ENCODE measurements around the gene MACO1. TPM values are rescaled to one million over a fixed set of nuclear protein-coding genes. Genes with fewer than 3 reads are reported as not detected.

Gene MACO1
- total and polyA plus RNA-seq, 3 experiments from 2014 or later = 7.5 to 15.6 (median 14.7) TPM

GRCh38 chr1:25478633-25479032 lies 47.9 kb downstream of the MACO1 start:
- peaks cover 37% of the 10 kb centered on the region for H3K4me1 ChIP-seq (ENCODE audit: insufficient read depth, low read length)
- no peaks in the 10 kb centered on the region for H3K27me3 ChIP-seq (ENCODE audit: insufficient read depth, low read length, poor library complexity, severe bottlenecking)
- Mint-ChIP-seq H3K9me3 (no peaks in the 10 kb centered on the region), H3K4me1 (peaks cover 16 to 39% (median 23%) of the 10 kb centered on the region in 3 donors), H3K36me3 (peaks cover 0 to 46% (median 6%) of the 10 kb centered on the region in 3 donors), H3K27me3 (no peaks in the 10 kb centered on the region), H3K27ac (peak overlapping the region in 1 of 8 donors; percentile 58), H3K4me3 (no peak overlapping the region)
- DNase-seq = no peak
- H3K36me3 ChIP-seq (ENCODE audit: insufficient read depth, low read length) = peaks cover 3% of the 10 kb centered on the region
- ChIA-PET CTCF (interaction anchor here (1.0 kb wide), 1 partner anchor 10 kb away, joined by 3 read pairs; no protein-coding TSS in a partner anchor), POLR2A (no interaction called here)
- no peak overlapping the region for H3K27ac ChIP-seq (ENCODE audit: low read depth, low read length)
- no peak overlapping the region for H3K4me3 ChIP-seq (ENCODE audit: low read length)
- H3K9me3 ChIP-seq (ENCODE audit: low read length) = no peaks in the 10 kb centered on the region

GRCh38 chr1:25481625-25482024 lies 50.9 kb downstream of the MACO1 start:
- Mint-ChIP-seq H3K27ac (peak overlapping the region in 3 of 8 donors; percentile 3 to 42 (median 5)), H3K4me1 (peaks cover 4 to 18% (median 7%) of the 10 kb centered on the region in 3 donors), H3K9me3 (no peaks in the 10 kb centered on the region), H3K36me3 (peaks cover 4 to 53% (median 12%) of the 10 kb centered on the region in 3 donors), H3K27me3 (no peaks in the 10 kb centered on the region), H3K4me3 (no peak overlapping the region)
- no peak for DNase-seq
- no peaks in the 10 kb centered on the region for H3K9me3 ChIP-seq (ENCODE audit: low read length)
- no peak overlapping the region for H3K27ac ChIP-seq (ENCODE audit: low read depth, low read length)
- ChIA-PET CTCF (interaction anchor here (1.8 kb wide), 1 partner anchor 22 kb away, joined by 5 read pairs; no protein-coding TSS in a partner anchor), POLR2A (no interaction called here)
- H3K27me3 ChIP-seq (ENCODE audit: insufficient read depth, low read length, poor library complexity, severe bottlenecking) = no peaks in the 10 kb centered on the region
- H3K4me1 ChIP-seq (ENCODE audit: insufficient read depth, low read length) = peaks cover 16% of the 10 kb centered on the region
- no peak overlapping the region for H3K4me3 ChIP-seq (ENCODE audit: low read length)
- peaks cover 20% of the 10 kb centered on the region for H3K36me3 ChIP-seq (ENCODE audit: insufficient read depth, low read length)

DNA sequence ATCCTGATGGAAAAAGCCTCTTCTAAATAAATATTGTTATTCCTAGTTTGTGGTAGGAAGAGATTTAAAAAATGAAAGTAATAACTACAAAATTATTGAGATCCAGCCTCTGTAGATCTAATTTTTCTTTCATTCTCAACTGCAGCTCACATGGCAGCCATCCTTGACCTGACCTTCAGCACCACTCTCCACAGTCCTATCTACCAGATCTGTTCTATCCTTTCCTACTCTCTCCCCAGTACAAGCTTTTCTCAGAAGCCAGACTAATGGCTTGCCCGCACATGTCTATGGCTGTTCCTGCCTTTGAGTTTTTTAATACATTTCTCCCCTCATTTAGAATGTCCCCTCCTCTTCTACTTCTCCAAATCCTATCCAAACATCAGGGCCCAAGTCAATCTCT lies 51.5 kb downstream of the MACO1 start:
- Mint-ChIP-seq H3K4me3 (no peak overlapping the region), H3K9me3 (no peaks in the 10 kb centered on the region), H3K27me3 (no peaks in the 10 kb centered on the region), H3K36me3 (peaks cover 7 to 54% (median 14%) of the 10 kb centered on the region in 3 donors), H3K4me1 (peaks cover 4 to 15% (median 7%) of the 10 kb centered on the region in 3 donors), H3K27ac (peak overlapping the region in 3 of 8 donors; percentile 10 to 32 (median 21))
- Histone ChIP-seq H3K27me3 (ENCODE audit: insufficient read depth, low read length, poor library complexity, severe bottlenecking) (no peaks in the 10 kb centered on the region), H3K4me3 (ENCODE audit: low read length) (no peak overlapping the region), H3K27ac (ENCODE audit: low read depth, low read length) (no peak overlapping the region), H3K4me1 (ENCODE audit: insufficient read depth, low read length) (peaks cover 10% of the 10 kb centered on the region), H3K36me3 (ENCODE audit: insufficient read depth, low read length) (peaks cover 23% of the 10 kb centered on the region), H3K9me3 (ENCODE audit: low read length) (no peaks in the 10 kb centered on the region)
- no peak for DNase-seq
- ChIA-PET POLR2A (no interaction called here), CTCF (no interaction called here)

DNA sequence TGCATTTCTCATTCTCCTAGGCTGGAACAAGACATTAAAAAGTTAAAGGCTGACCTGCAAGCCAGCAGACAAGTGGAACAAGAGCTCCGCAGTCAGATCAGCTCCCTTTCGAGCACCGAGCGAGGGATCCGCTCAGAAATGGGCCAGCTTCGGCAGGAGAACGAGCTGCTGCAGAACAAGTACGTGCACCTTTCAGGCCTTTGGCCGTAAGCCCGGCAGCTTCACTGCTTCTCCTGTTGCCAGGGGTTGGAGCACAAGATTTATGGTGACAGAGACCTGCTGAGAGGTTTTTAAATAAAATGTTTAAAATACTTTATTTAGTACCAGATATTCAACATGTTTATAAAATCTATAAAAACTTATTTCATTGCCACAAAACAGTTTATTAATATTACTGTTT lies 53.4 kb downstream of the MACO1 start:
- Mint-ChIP-seq H3K36me3 (peaks cover 7 to 63% (median 18%) of the 10 kb centered on the region in 3 donors), H3K4me1 (peaks cover 3 to 16% (median 7%) of the 10 kb centered on the region in 3 donors), H3K27me3 (no peaks in the 10 kb centered on the region), H3K9me3 (no peaks in the 10 kb centered on the region), H3K4me3 (no peak overlapping the region), H3K27ac (no peak overlapping the region)
- ChIA-PET POLR2A (interaction anchor here (0.6 kb wide), 2 partner anchors 36 to 152 kb away, joined by 7 to 10 read pairs; no protein-coding TSS in a partner anchor), CTCF (no interaction called here)
- peaks cover 26% of the 10 kb centered on the region for H3K36me3 ChIP-seq (ENCODE audit: insufficient read depth, low read length)
- no peak for DNase-seq
- no peak overlapping the region for H3K4me3 ChIP-seq (ENCODE audit: low read length)
- peaks cover 5% of the 10 kb centered on the region for H3K4me1 ChIP-seq (ENCODE audit: insufficient read depth, low read length)
- H3K9me3 ChIP-seq (ENCODE audit: low read length) = no peaks in the 10 kb centered on the region
- no peak overlapping the region for H3K27ac ChIP-seq (ENCODE audit: low read depth, low read length)
- no peaks in the 10 kb centered on the region for H3K27me3 ChIP-seq (ENCODE audit: insufficient read depth, low read length, poor library complexity, severe bottlenecking)

DNA sequence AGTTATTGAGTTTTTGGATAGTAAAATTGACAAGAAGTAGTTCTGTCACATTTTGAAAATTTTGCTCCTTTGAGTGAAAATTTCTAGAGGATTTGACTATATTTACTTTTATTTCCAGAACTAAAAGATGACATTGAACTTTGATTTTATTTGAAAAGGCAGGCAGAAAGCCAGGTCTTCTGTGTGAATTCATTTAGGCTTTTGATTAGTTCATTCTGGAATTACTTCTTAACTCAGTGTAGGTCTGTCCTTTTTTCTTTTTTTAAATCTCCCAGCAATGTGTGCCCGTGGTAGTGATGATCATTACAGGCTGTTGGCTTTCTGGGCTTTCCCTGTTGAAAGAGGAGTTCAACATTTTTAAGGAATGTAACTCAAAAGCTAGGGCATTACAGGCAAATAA lies 53.8 kb downstream of the MACO1 start:
- no peaks in the 10 kb centered on the region for H3K9me3 Mint-ChIP-seq
- peaks cover 3 to 16% (median 7%) of the 10 kb centered on the region in 3 donors for H3K4me1 Mint-ChIP-seq
- no peak overlapping the region for H3K27ac Mint-ChIP-seq
- peaks cover 7 to 66% (median 18%) of the 10 kb centered on the region in 3 donors for H3K36me3 Mint-ChIP-seq
- H3K4me1 ChIP-seq (ENCODE audit: insufficient read depth, low read length) = peaks cover 5% of the 10 kb centered on the region
- no peak overlapping the region for H3K4me3 ChIP-seq (ENCODE audit: low read length)
- POLR2A ChIA-PET = interaction anchor here (0.6 kb wide), 1 partner anchor 153 kb away, joined by 7 read pairs; no protein-coding TSS in a partner anchor
- no peak overlapping the region for H3K27ac ChIP-seq (ENCODE audit: low read depth, low read length)
- DNase-seq = no peak
- CTCF ChIA-PET = no interaction called here
- H3K27me3 Mint-ChIP-seq = no peaks in the 10 kb centered on the region
- no peaks in the 10 kb centered on the region for H3K9me3 ChIP-seq (ENCODE audit: low read length)
- no peak overlapping the region for H3K4me3 Mint-ChIP-seq
- peaks cover 31% of the 10 kb centered on the region for H3K36me3 ChIP-seq (ENCODE audit: insufficient read depth, low read length)
- H3K27me3 ChIP-seq (ENCODE audit: insufficient read depth, low read length, poor library complexity, severe bottlenecking) = no peaks in the 10 kb centered on the region

DNA sequence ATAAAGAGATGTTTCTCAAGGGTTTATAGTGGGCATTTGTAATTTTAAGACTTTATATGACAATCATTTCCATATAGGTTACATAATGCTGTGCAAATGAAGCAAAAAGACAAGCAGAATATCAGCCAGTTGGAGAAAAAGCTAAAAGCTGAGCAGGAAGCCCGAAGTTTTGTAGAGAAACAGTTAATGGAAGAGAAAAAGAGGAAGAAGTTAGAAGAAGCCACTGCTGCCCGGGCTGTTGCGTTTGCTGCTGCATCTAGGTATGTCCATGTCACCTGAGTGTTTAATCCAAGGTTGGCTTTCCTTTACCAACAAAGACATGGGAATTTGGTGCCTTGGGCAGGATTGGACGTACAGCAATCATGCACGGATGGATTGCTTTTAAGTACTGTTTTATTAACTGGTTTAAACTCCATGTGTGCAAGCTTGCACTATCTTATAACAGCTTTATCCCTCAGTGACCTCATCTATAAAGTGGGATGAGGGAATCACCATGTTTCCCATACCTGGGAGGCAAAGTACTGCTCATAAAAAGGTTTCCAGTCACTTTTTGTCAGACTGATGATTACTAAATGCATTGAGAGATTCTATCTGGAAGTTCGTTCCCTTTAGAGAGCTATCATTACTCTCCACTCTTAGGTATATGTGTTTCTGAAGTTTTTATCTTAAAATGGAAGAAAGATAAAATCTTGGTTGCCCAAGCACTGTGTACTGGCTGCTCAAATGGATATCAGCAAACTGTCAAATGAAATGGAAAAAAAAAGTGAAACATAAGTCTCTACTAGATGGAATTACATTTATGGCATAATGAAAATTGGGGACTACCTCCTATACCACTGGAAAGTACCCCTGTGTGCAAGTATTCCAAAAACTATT lies 55.1 kb downstream of the MACO1 start:
- CTCF ChIA-PET = interaction anchor here (1.4 to 1.6 kb wide), 2 partner anchors 113 to 244 kb away, joined by 3 read pairs; no protein-coding TSS in a partner anchor
- DNase-seq = no peak
- H3K9me3 ChIP-seq (ENCODE audit: low read length) = no peaks in the 10 kb centered on the region
- H3K27ac ChIP-seq (ENCODE audit: low read depth, low read length) = no peak overlapping the region
- POLR2A ChIA-PET = no interaction called here
- no peak overlapping the region for H3K4me3 ChIP-seq (ENCODE audit: low read length)
- no peaks in the 10 kb centered on the region for H3K27me3 Mint-ChIP-seq
- H3K9me3 Mint-ChIP-seq = no peaks in the 10 kb centered on the region
- peaks cover 7 to 74% (median 25%) of the 10 kb centered on the region in 3 donors for H3K36me3 Mint-ChIP-seq
- peaks cover 34% of the 10 kb centered on the region for H3K36me3 ChIP-seq (ENCODE audit: insufficient read depth, low read length)
- H3K27ac Mint-ChIP-seq = peak overlapping the region in 3 of 8 donors; percentile 21 to 79 (median 54)
- H3K27me3 ChIP-seq (ENCODE audit: insufficient read depth, low read length, poor library complexity, severe bottlenecking) = no peaks in the 10 kb centered on the region
- peaks cover 3 to 16% (median 7%) of the 10 kb centered on the region in 3 donors for H3K4me1 Mint-ChIP-seq
- H3K4me1 ChIP-seq (ENCODE audit: insufficient read depth, low read length) = peaks cover 5% of the 10 kb centered on the region
- no peak overlapping the region for H3K4me3 Mint-ChIP-seq

DNA sequence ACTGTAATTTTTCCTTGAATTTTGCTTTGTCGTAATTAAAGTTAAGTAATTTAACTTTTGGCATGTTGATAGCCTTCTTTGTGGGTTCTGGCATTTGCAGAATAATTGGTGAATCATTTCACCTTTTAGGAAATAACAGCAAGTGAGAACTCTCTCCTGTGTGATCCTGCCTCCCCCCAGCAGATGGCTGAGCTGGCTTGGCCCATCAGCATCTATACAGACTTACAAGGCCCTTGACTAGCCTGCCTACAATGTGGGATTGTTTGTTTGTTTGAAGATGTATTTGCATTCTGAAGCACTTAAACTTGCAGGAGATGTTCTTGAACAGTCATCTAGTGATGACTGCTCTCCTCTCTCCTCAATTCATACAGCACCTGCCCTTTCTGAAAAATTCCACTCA lies 55.9 kb downstream of the MACO1 start:
- ChIA-PET CTCF (interaction anchor here (1.1 to 1.6 kb wide), 5 partner anchors 63 to 254 kb away, joined by 3 to 4 read pairs (median 3); partner anchors contain the start of gene SYF2), POLR2A (no interaction called here)
- Mint-ChIP-seq H3K36me3 (peaks cover 8 to 77% (median 27%) of the 10 kb centered on the region in 3 donors), H3K4me3 (no peak overlapping the region), H3K9me3 (no peaks in the 10 kb centered on the region), H3K4me1 (peaks cover 0 to 9% (median 7%) of the 10 kb centered on the region in 3 donors), H3K27ac (peak overlapping the region in 1 of 8 donors; percentile 17), H3K27me3 (no peaks in the 10 kb centered on the region)
- DNase-seq = no peak
- H3K27ac ChIP-seq (ENCODE audit: low read depth, low read length) = no peak overlapping the region
- H3K9me3 ChIP-seq (ENCODE audit: low read length) = no peaks in the 10 kb centered on the region
- H3K4me3 ChIP-seq (ENCODE audit: low read length) = no peak overlapping the region
- peaks cover 5% of the 10 kb centered on the region for H3K4me1 ChIP-seq (ENCODE audit: insufficient read depth, low read length)
- no peaks in the 10 kb centered on the region for H3K27me3 ChIP-seq (ENCODE audit: insufficient read depth, low read length, poor library complexity, severe bottlenecking)
- peaks cover 40% of the 10 kb centered on the region for H3K36me3 ChIP-seq (ENCODE audit: insufficient read depth, low read length)

- no peak overlapping the region for H3K4me3 ChIP-seq (ENCODE audit: low read length)
- no peak overlapping the region for H3K27ac ChIP-seq (ENCODE audit: low read depth, low read length)
- peak overlapping the region in 3 of 8 donors; percentile 14 to 63 (median 18) for H3K27ac Mint-ChIP-seq
- CTCF ChIA-PET = interaction anchor here (0.8 to 1.6 kb wide), 11 partner anchors 9 to 255 kb away, joined by 3 to 5 read pairs (median 3); partner anchors contain the start of gene SYF2
- peaks cover 51% of the 10 kb centered on the region for H3K36me3 ChIP-seq (ENCODE audit: insufficient read depth, low read length)
- peaks cover 0 to 7% (median 2%) of the 10 kb centered on the region in 3 donors for H3K4me1 Mint-ChIP-seq
- peaks cover 5% of the 10 kb centered on the region for H3K4me1 ChIP-seq (ENCODE audit: insufficient read depth, low read length)
- peak in 3 of 5 donors; percentile 10 to 43 (median 15) for DNase-seq
- no peaks in the 10 kb centered on the region for H3K9me3 ChIP-seq (ENCODE audit: low read length)
- no peaks in the 10 kb centered on the region for H3K27me3 Mint-ChIP-seq
- H3K9me3 Mint-ChIP-seq = no peaks in the 10 kb centered on the region
- no peak overlapping the region for H3K4me3 Mint-ChIP-seq
- peaks cover 12 to 79% (median 29%) of the 10 kb centered on the region in 3 donors for H3K36me3 Mint-ChIP-seq
- H3K27me3 ChIP-seq (ENCODE audit: insufficient read depth, low read length, poor library complexity, severe bottlenecking) = no peaks in the 10 kb centered on the region
- POLR2A ChIA-PET = no interaction called here
These were observed 56.9 kb downstream of the MACO1 start for GRCh38 chr1:25487628-25488027.
